HG03571 (cell line): Measurements from ENCODE around the gene RASGRP3.
A peak's percentile ranks its signal among the peaks of the same experiment; 100 is the strongest.
"Not testable (repeated sequence)": the region's sequence is repeated elsewhere in the genome, so short reads cannot be mapped to it uniquely, and the experiment has no call there.

Source experiments
- ATAC-seq: cut with Tn5 transposase; IDR thresholded peaks from one replicate; pipeline ENCODE4 v1.9.1; 2021; ENCODE audit not compliant: unreplicated experiment

Gene RASGRP3

GRCh38 chr2:33476131-33476792 lies at the start of gene RASGRP3:
Gene RASGRP3, plus strand, starts transcription at chr2:33476649. Its CDS starts 38,488 bp downstream, at chr2:33515137.
- peak; percentile 52 for ATAC-seq

- no peak for ATAC-seq
These were observed 49.7 kb upstream of the RASGRP3 start for GRCh38 chr2:33426666-33427231.

- no peak for ATAC-seq
These were observed 46.4 kb upstream of the RASGRP3 start for GRCh38 chr2:33430077-33430476.

GRCh38 chr2:33430856-33431255 lies 45.6 kb upstream of the RASGRP3 start:
- ATAC-seq: no peak

GRCh38 chr2:33432871-33433270 lies 43.6 kb upstream of the RASGRP3 start:
- ATAC-seq: no peak

- no peak for ATAC-seq
These were observed 42.9 kb upstream of the RASGRP3 start for GRCh38 chr2:33433279-33434235.

- no peak for ATAC-seq
These were observed 40.9 kb upstream of the RASGRP3 start for GRCh38 chr2:33435518-33435917.

- ATAC-seq: no peak
These were observed 40.4 kb upstream of the RASGRP3 start for GRCh38 chr2:33436083-33436482.

GRCh38 chr2:33437297-33437696 lies 39.2 kb upstream of the RASGRP3 start:
- ATAC-seq: no peak

GRCh38 chr2:33437815-33438214 lies 38.6 kb upstream of the RASGRP3 start:
- ATAC-seq: no peak

- ATAC-seq: no peak
These were observed 35.1 kb upstream of the RASGRP3 start for GRCh38 chr2:33441235-33441810.

GRCh38 chr2:33442052-33442451 lies 34.4 kb upstream of the RASGRP3 start:
- ATAC-seq: not testable (repeated sequence)

GRCh38 chr2:33442528-33443079 lies 33.8 kb upstream of the RASGRP3 start:
- no peak for ATAC-seq

- ATAC-seq: no peak
These were observed 33.1 kb upstream of the RASGRP3 start for GRCh38 chr2:33443274-33443829.

GRCh38 chr2:33444967-33445366 lies 31.5 kb upstream of the RASGRP3 start:
- ATAC-seq: no peak

GRCh38 chr2:33448220-33448899 lies 28.1 kb upstream of the RASGRP3 start:
- no peak for ATAC-seq

- no peak for ATAC-seq
These were observed 25.2 kb upstream of the RASGRP3 start for GRCh38 chr2:33451214-33451613.

- no peak for ATAC-seq
These were observed 24.6 kb upstream of the RASGRP3 start for GRCh38 chr2:33451825-33452224.

- ATAC-seq: no peak
These were observed 23.9 kb upstream of the RASGRP3 start for GRCh38 chr2:33452545-33452944.

GRCh38 chr2:33453905-33454479 lies 22.5 kb upstream of the RASGRP3 start:
- ATAC-seq: no peak
